Heart left ventricle (tissue), 13 donors: Measurements from ENCODE around the gene TLCD3B.

Experiments
- POLR2A ChIP-seq, 2 donors: fragments of 450-650 bp; IDR thresholded peaks; one replicate each; pipeline ENCODE4 v1.6.1; 2017; ENCODE audit warnings: antibody characterized with exemption in 2 of 2, mild to moderate bottlenecking in 2 of 2, moderate library complexity in 2 of 2
- TF ChIP-seq, protein P1 (sequence below), 12 donors: fragments of 200-600 bp; sonication (generic) in 4 of 12; IDR thresholded peaks; one replicate each; pipeline versions ENCODE4 v1.5.0 to v1.8.0; 2018 to 2022; ENCODE audit warnings: antibody characterized with exemption in 12 of 12, mild to moderate bottlenecking in 5 of 12
- donor health status: ischemic (EF 13 %, LVEDD 7.1; RV severe dilation, severe dysfunction).
- donor health status: DM: no; HTN: yes; CAD: no.
- donor health status: DM: no; HTN: no; CAD: no.
- donor health status: ischemic (EF 25% LVEDD 6.9; RV normal size, moderate dysfunction).
- donor health status: ischemic (EF 25% LVEDD 5.7; RV mildly dilated, moderate dysfunction).
- donor health status: ischemic (EF 35%, LVEDD 5.7; RV mildly dilated, moderate dysfunction).
- donor health status: nonischemic (EF 11% LVEDD 7.7; RV severe dilation, severe dysfunction).
- donor health status: DM: yes; HTN: yes; CAD: no.
- donor health status: PGD.
- donor health status: ischemic (EF 29% LVEDD 5.4; RV normal size, mild dysfunction).
- donor health status: nonischemic (EF 23%, LVEDD 6.1; RV moderate dilation, normal function).

GRCh38 chr16:30075503-30076275, 44.6 kb upstream of the TLCD3B start, which contains the start of gene PPP4C:
- TF ChIP-seq, protein P1, sequence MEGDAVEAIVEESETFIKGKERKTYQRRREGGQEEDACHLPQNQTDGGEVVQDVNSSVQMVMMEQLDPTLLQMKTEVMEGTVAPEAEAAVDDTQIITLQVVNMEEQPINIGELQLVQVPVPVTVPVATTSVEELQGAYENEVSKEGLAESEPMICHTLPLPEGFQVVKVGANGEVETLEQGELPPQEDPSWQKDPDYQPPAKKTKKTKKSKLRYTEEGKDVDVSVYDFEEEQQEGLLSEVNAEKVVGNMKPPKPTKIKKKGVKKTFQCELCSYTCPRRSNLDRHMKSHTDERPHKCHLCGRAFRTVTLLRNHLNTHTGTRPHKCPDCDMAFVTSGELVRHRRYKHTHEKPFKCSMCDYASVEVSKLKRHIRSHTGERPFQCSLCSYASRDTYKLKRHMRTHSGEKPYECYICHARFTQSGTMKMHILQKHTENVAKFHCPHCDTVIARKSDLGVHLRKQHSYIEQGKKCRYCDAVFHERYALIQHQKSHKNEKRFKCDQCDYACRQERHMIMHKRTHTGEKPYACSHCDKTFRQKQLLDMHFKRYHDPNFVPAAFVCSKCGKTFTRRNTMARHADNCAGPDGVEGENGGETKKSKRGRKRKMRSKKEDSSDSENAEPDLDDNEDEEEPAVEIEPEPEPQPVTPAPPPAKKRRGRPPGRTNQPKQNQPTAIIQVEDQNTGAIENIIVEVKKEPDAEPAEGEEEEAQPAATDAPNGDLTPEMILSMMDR (IDR thresholded peaks at IDR 0.05), result peak in 5 of 12 donors; percentile 9 to 42 (median 24)
- TF ChIP-seq POLR2A (IDR thresholded peaks at IDR 0.05), result peak in 1 of 2 donors; percentile 76
